Measurements from ENCODE around the gene UGT1A10. TPM values are rescaled to one million over a fixed set of nuclear protein-coding genes. Genes with fewer than 3 reads are reported as not detected.
"Not testable (repeated sequence)": the region's sequence is repeated elsewhere in the genome, so short reads cannot be mapped to it uniquely, and the experiment has no call there.

UGT1A10 gene
- total RNA-seq, 1 donor from 2014 or later: not detected

GRCh38 chr2:233691443-233692433 is 55.5 kb downstream of the UGT1A10 start:
- intact Hi-C loops (cut with micrococcal nuclease): no loop called here

- intact Hi-C loops (cut with micrococcal nuclease): no loop called here
These were observed 56.4 kb downstream of the UGT1A10 start, which contains the start of gene UGT1A6 for GRCh38 chr2:233692648-233693047. UGT1A6 (plus strand) TSS chr2:233692890; CDS start chr2:233693005, 115 bp downstream.

- intact Hi-C loops (cut with micrococcal nuclease): no loop called here
These were observed 57.7 kb downstream of the UGT1A10 start for GRCh38 chr2:233693963-233694362.

GRCh38 chr2:233698740-233699139 is 62.5 kb downstream of the UGT1A10 start:
- intact Hi-C loops (cut with micrococcal nuclease): no loop called here

GRCh38 chr2:233699424-233700027 is 63.3 kb downstream of the UGT1A10 start:
- intact Hi-C loops (cut with micrococcal nuclease): no loop called here

GRCh38 chr2:233700028-233700635 is 63.9 kb downstream of the UGT1A10 start:
- intact Hi-C loops (cut with micrococcal nuclease): no loop called here

GRCh38 chr2:233700842-233701241 is 64.6 kb downstream of the UGT1A10 start:
- intact Hi-C loops (cut with micrococcal nuclease): not testable (repeated sequence)

- intact Hi-C loops (cut with micrococcal nuclease): no loop called here
These were observed 66.0 kb downstream of the UGT1A10 start for GRCh38 chr2:233702238-233702637.

- intact Hi-C loops (cut with micrococcal nuclease): no loop called here
These were observed 69.8 kb downstream of the UGT1A10 start for GRCh38 chr2:233705911-233706506.

GRCh38 chr2:233706720-233707119 is 70.5 kb downstream of the UGT1A10 start:
- intact Hi-C loops (cut with micrococcal nuclease): no loop called here

- intact Hi-C loops (cut with micrococcal nuclease): no loop called here
These were observed 71.8 kb downstream of the UGT1A10 start for GRCh38 chr2:233707940-233708644.

- intact Hi-C loops (cut with micrococcal nuclease): no loop called here
These were observed 72.7 kb downstream of the UGT1A10 start for GRCh38 chr2:233708942-233709341.

GRCh38 chr2:233711312-233712008 is 75.2 kb downstream of the UGT1A10 start:
- intact Hi-C loops (cut with micrococcal nuclease): no loop called here

GRCh38 chr2:233712611-233713261 is 76.5 kb downstream of the UGT1A10 start, which contains the start of gene UGT1A5:
UGT1A5 (plus strand) TSS chr2:233712907; CDS start chr2:233712992, 85 bp downstream.
- intact Hi-C loops (cut with micrococcal nuclease): no loop called here

- intact Hi-C loops (cut with micrococcal nuclease): no loop called here
These were observed 77.0 kb downstream of the UGT1A10 start for GRCh38 chr2:233713262-233713615.

- intact Hi-C loops (cut with micrococcal nuclease): no loop called here
These were observed 77.9 kb downstream of the UGT1A10 start for GRCh38 chr2:233714121-233714520.

- intact Hi-C loops (cut with micrococcal nuclease): no loop called here
These were observed 82.3 kb downstream of the UGT1A10 start, which contains the start of gene UGT1A4 for GRCh38 chr2:233718552-233718951. UGT1A4 (plus strand) TSS chr2:233718736; CDS start chr2:233718821, 85 bp downstream.

GRCh38 chr2:233728723-233729301 is 92.6 kb downstream of the UGT1A10 start, which contains the start of gene UGT1A3:
UGT1A3 (plus strand) TSS chr2:233729042; CDS start chr2:233729127, 85 bp downstream.
- intact Hi-C loops (cut with micrococcal nuclease): no loop called here

Data from T-helper 2 cell treated with Interferon-gamma antibody and Interleukin-4, amounts not matched to agents 100 ng/mL and 5 ng/mL, for 36 hours (primary cell).